K562 (cell line): ENCODE measurements around the gene NEB. TPM values are rescaled to one million over a fixed set of nuclear protein-coding genes. Genes with fewer than 3 reads are reported as not detected.

Source experiments
- ETS2 ChIP-seq: IDR thresholded peaks from 2 replicates; pipeline ENCODE4 v1.6.1; 2016; ENCODE audit warnings: borderline replicate concordance, missing genetic modification characterization, mild to moderate bottlenecking, moderate library complexity, missing compliant biosample characterization; ENCODE audit not compliant: poor library complexity, severe bottlenecking
- FOXJ2 ChIP-seq: fragments of 200-800 bp; sonication (Bioruptor generic); IDR thresholded peaks from 2 replicates; pipeline ENCODE4 v1.6.1; 2016; ENCODE audit warnings: missing genetic modification characterization, missing compliant biosample characterization
- HCFC1 ChIP-seq: IDR thresholded peaks from 2 replicates; pipeline ENCODE4 v1.6.1; 2012; ENCODE audit warnings: low read depth, low read length, improper control_type of control experiment
- JUNB ChIP-seq: fragments of 450-650 bp; formaldehyde crosslinking; conservative IDR thresholded peaks from 2 replicates; pipeline ENCODE4 v1.4.0; 2020; ENCODE audit warnings: mild to moderate bottlenecking
- NELFE ChIP-seq: IDR thresholded peaks from 2 replicates; pipeline ENCODE4 v1.6.1; 2011; ENCODE audit warnings: mild to moderate bottlenecking; ENCODE audit not compliant: insufficient read depth, insufficient read length
- PHF20 ChIP-seq: fragments of 450-650 bp; IDR thresholded peaks from 2 replicates; pipeline ENCODE4 v1.6.1; 2018; ENCODE audit not compliant: partially characterized antibody
- PTRF ChIP-seq: fragments of 450-650 bp; IDR thresholded peaks from 2 replicates; pipeline ENCODE4 v1.6.1; 2016; ENCODE audit warnings: mild to moderate bottlenecking, missing genetic modification characterization, missing compliant biosample characterization
- RCOR1 ChIP-seq, 2 experiments: IDR thresholded peaks; 2 replicates each; pipeline ENCODE4 v1.6.1; 2012; ENCODE audit warnings: low read depth in 2 of 2, low read length in 2 of 2, borderline replicate concordance in 1 of 2, improper control_type of control experiment in 1 of 2
- SOX6 ChIP-seq: fragments of 450-650 bp; IDR thresholded peaks from 2 replicates; pipeline ENCODE4 v1.6.1; 2014; ENCODE audit warnings: mild to moderate bottlenecking
- TSC22D4 ChIP-seq: fragments of 450-650 bp; IDR thresholded peaks from 2 replicates; pipeline ENCODE4 v1.6.1; 2016; ENCODE audit warnings: missing genetic modification characterization, missing biosample characterization, control low read depth
- polyA plus RNA-seq, 8 experiments: library from polyadenylated mRNA; depleted of rRNA in 4 of 8; stranded (reverse) in 5 of 8; unstranded in 3 of 8; fragments of >200 nt; fragmentation: Nextera tagmentation in 2 of 8; fragmentation: Illumina TruSeq in 1 of 8; extraction: Ambion mirVana in 2 of 8; extraction: Trizol in 1 of 8; gene quantifications; 2 replicates each; pipeline versions ENCODE4 v1.2.1 to v1.2.3, GENCODE V29; 2011 to 2014; ENCODE audit warnings: inconsistent platforms in 1 of 8, missing spikeins in 1 of 8
- total RNA-seq, 7 experiments: library from RNA; depleted of rRNA in 6 of 7; stranded (reverse); fragments of >200 nt in 6 of 7; fragmentation: Illumina TruSeq in 2 of 7; extraction: Trizol in 2 of 7; gene quantifications; 2 replicates each; pipeline versions ENCODE4 v1.2.1 to v1.2.3, GENCODE V29; 2011 to 2021; ENCODE audit warnings: low replicate concordance in 1 of 7
- TF ChIP-seq, protein P1 (sequence below): fragments of 250-450 bp; sonication (Bioruptor Pico); IDR thresholded peaks from 2 replicates; pipeline ENCODE4 v1.5.0; 2020; ENCODE audit warnings: mild to moderate bottlenecking, borderline replicate concordance
- TF ChIP-seq, protein P2 (sequence below): fragments of 250-450 bp; sonication (Bioruptor Pico); IDR thresholded peaks from 2 replicates; pipeline ENCODE4 v1.5.0; 2022; ENCODE audit warnings: mild to moderate bottlenecking
- TF ChIP-seq, protein P3 (sequence below), 2 experiments: fragments of 450-650 bp; IDR thresholded peaks; 2 replicates each; pipeline ENCODE4 v1.6.1; 2018; ENCODE audit warnings: mild to moderate bottlenecking in 2 of 2, low read depth in 1 of 2; ENCODE audit not compliant: partially characterized antibody in 2 of 2

Gene NEB
- total and polyA plus RNA-seq, 9 of the 15 experiments (the other 6 are each of a cell fraction or from before 2014, with no cell fraction given), result 1.7 to 3.8 (median 2.9) TPM

DNA sequence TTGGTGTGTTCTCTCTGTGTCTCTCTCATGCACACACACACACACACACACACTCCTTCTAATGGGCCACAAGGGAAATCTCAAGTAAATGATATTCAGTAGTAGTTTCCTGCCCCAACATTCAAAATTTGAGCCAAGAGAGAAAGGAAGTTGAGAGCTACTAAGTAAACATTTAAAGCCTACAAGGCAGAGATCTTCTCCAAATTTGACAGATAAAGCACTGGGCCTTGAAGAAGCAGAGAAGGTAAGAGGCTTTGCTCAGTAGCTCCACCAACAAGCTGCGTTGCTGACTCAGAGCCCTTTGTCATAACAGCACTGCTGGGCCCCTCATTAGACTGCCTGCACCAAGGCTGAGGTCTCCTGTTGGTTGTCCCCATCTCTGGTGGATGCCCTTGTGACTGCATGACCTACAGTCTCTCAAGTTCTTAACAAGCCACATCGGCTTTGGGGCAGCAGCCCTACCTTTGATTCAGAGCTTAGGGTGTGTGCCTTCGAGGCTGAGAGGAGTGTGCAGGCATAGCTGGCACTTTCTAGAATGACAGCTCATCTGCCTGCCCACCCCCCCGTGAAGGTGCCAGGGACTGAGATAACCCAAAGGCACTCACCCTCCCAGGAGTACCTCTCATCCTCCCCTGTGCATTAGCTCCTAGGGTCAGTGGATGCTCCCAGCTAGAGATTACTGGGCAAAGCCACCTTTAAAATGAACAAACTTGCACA, 32.3 kb upstream of the NEB start (continued):
- TF ChIP-seq SOX6, result peak; percentile 62; the same call in 1 of the 2 replicates
- no peak for TF ChIP-seq PTRF (tag)
- TF ChIP-seq, protein P1, sequence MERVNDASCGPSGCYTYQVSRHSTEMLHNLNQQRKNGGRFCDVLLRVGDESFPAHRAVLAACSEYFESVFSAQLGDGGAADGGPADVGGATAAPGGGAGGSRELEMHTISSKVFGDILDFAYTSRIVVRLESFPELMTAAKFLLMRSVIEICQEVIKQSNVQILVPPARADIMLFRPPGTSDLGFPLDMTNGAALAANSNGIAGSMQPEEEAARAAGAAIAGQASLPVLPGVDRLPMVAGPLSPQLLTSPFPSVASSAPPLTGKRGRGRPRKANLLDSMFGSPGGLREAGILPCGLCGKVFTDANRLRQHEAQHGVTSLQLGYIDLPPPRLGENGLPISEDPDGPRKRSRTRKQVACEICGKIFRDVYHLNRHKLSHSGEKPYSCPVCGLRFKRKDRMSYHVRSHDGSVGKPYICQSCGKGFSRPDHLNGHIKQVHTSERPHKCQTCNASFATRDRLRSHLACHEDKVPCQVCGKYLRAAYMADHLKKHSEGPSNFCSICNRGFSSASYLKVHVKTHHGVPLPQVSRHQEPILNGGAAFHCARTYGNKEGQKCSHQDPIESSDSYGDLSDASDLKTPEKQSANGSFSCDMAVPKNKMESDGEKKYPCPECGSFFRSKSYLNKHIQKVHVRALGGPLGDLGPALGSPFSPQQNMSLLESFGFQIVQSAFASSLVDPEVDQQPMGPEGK, result no peak
- TF ChIP-seq TSC22D4 (tag), result no peak
- TF ChIP-seq JUNB (CRISPR knock-in tag), result no peak
- TF ChIP-seq PHF20, result no peak
- TF ChIP-seq, protein P2, sequence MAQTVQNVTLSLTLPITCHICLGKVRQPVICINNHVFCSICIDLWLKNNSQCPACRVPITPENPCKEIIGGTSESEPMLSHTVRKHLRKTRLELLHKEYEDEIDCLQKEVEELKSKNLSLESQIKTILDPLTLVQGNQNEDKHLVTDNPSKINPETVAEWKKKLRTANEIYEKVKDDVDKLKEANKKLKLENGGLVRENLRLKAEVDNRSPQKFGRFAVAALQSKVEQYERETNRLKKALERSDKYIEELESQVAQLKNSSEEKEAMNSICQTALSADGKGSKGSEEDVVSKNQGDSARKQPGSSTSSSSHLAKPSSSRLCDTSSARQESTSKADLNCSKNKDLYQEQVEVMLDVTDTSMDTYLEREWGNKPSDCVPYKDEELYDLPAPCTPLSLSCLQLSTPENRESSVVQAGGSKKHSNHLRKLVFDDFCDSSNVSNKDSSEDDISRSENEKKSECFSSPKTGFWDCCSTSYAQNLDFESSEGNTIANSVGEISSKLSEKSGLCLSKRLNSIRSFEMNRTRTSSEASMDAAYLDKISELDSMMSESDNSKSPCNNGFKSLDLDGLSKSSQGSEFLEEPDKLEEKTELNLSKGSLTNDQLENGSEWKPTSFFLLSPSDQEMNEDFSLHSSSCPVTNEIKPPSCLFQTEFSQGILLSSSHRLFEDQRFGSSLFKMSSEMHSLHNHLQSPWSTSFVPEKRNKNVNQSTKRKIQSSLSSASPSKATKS (CRISPR knock-in tag), result no peak
- peak in 1 of 2 experiments; percentile 35; a peak in 1 of 4 replicates for TF ChIP-seq RCOR1 (IDR thresholded peaks at IDR 0.05; ENCODE audit: borderline replicate concordance in 1 of 2, low read depth in 2 of 2, low read length in 2 of 2)
- no peak for TF ChIP-seq NELFE
- TF ChIP-seq, protein P3, sequence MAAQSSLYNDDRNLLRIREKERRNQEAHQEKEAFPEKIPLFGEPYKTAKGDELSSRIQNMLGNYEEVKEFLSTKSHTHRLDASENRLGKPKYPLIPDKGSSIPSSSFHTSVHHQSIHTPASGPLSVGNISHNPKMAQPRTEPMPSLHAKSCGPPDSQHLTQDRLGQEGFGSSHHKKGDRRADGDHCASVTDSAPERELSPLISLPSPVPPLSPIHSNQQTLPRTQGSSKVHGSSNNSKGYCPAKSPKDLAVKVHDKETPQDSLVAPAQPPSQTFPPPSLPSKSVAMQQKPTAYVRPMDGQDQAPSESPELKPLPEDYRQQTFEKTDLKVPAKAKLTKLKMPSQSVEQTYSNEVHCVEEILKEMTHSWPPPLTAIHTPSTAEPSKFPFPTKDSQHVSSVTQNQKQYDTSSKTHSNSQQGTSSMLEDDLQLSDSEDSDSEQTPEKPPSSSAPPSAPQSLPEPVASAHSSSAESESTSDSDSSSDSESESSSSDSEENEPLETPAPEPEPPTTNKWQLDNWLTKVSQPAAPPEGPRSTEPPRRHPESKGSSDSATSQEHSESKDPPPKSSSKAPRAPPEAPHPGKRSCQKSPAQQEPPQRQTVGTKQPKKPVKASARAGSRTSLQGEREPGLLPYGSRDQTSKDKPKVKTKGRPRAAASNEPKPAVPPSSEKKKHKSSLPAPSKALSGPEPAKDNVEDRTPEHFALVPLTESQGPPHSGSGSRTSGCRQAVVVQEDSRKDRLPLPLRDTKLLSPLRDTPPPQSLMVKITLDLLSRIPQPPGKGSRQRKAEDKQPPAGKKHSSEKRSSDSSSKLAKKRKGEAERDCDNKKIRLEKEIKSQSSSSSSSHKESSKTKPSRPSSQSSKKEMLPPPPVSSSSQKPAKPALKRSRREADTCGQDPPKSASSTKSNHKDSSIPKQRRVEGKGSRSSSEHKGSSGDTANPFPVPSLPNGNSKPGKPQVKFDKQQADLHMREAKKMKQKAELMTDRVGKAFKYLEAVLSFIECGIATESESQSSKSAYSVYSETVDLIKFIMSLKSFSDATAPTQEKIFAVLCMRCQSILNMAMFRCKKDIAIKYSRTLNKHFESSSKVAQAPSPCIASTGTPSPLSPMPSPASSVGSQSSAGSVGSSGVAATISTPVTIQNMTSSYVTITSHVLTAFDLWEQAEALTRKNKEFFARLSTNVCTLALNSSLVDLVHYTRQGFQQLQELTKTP (IDR thresholded peaks at IDR 0.05; ENCODE audit: low read depth in 1 of 2, partially characterized antibody in 2 of 2), result peak in 1 of 2 experiments; percentile 36
- no peak for TF ChIP-seq FOXJ2 (tag)
- no peak for TF ChIP-seq ETS2 (tag)
- TF ChIP-seq HCFC1, result no peak
